ENCODE measurements around the gene LIMCH1. TPM values are rescaled to one million over a fixed set of nuclear protein-coding genes. Genes with fewer than 3 reads are reported as not detected.

LIMCH1 gene
- total RNA-seq, 1 experiment from 2014 or later, result 3.3 TPM

GRCh38 chr4:41505161-41505661 lies 32.7 kb upstream of the LIMCH1 start:
- Histone ChIP-seq H2BK12ac (ENCODE audit: insufficient read length, low read depth, low read length) (no peak overlapping the region), H3K18ac (ENCODE audit: insufficient read length, low read depth, low read length) (no peak overlapping the region), H3K79me2 (ENCODE audit: insufficient read depth, low read length) (no peaks in the 10 kb centered on the region), H3K56ac (ENCODE audit: insufficient read length, low read depth, low read length) (no peak overlapping the region), H3K23me2 (ENCODE audit: insufficient read length, low read depth, low read length, poor library complexity, severe bottlenecking) (no peaks in the 10 kb centered on the region), H4K20me1 (ENCODE audit: control insufficient read depth, insufficient read depth, insufficient read length) (no peaks in the 10 kb centered on the region), H4K8ac (replicated peaks; ENCODE audit: insufficient read length, low read depth, low read length) (no peak overlapping the region), H2BK20ac (ENCODE audit: low read depth, low read length, poor library complexity, severe bottlenecking) (no peak overlapping the region), H3K4me1 (ENCODE audit: insufficient read depth, low read length) (peaks cover 3% of the 10 kb centered on the region; the same call in 1 of the 2 replicates), H3K9ac (ENCODE audit: extremely low read depth, insufficient read length, low read length) (no peak overlapping the region), H2BK15ac (ENCODE audit: low read depth, low read length) (no peak overlapping the region), H3K4ac (ENCODE audit: low read depth, low read length) (no peak overlapping the region), H3K14ac (ENCODE audit: insufficient read depth, low read length) (no peak overlapping the region), H3K79me1 (ENCODE audit: insufficient read depth, low read depth, low read length, poor library complexity, severe bottlenecking) (no peaks in the 10 kb centered on the region), H3K9me3 (ENCODE audit: control insufficient read depth, low read depth, low read length) (no peaks in the 10 kb centered on the region), H3K27me3 (ENCODE audit: insufficient read depth, low read length) (no peaks in the 10 kb centered on the region), H2BK120ac (ENCODE audit: low read depth, low read length, poor library complexity, severe bottlenecking) (no peak overlapping the region), H3K4me2 (ENCODE audit: insufficient read depth, insufficient read length, low read length) (no peak overlapping the region), H2AK5ac (ENCODE audit: insufficient read length, low read length) (no peak overlapping the region), H2AFZ (ENCODE audit: low read length) (no peak overlapping the region), H3T11ph (ENCODE audit: low read length) (no peak overlapping the region), H3K23ac (ENCODE audit: insufficient read length, low read depth, low read length) (no peak overlapping the region), H3K27ac (ENCODE audit: insufficient read length, low read depth, low read length) (no peak overlapping the region), H4K5ac (ENCODE audit: insufficient read length, low read depth, low read length) (no peak overlapping the region), H4K91ac (ENCODE audit: insufficient read length, low read depth, low read length) (no peak overlapping the region), H2BK5ac (ENCODE audit: insufficient read length, low read length) (no peak overlapping the region)
- no peak for DNase-seq
- peaks cover 1% of the 10 kb centered on the region; the same call in 1 of the 2 replicates for H3K27me3 Mint-ChIP-seq (ENCODE audit: low read depth)
- peaks cover 0 to 11% (median 0%) of the 10 kb centered on the region in 3 experiments; a peak in 3 of 7 replicates for H3K36me3 Mint-ChIP-seq (ENCODE audit: insufficient read depth in 1 of 3, low read depth in 3 of 3)
- TF ChIP-seq CTCF (conservative IDR thresholded peaks at IDR 0.05), result no peak
- no peak overlapping the region for H3K27ac Mint-ChIP-seq
- peaks cover 3 to 5% of the 10 kb centered on the region in 2 experiments; a peak in 4 of 5 replicates for H3K9me3 Mint-ChIP-seq
- WGBS (ENCODE audit: extremely low coverage, insufficient read length, low lambda C conversion rate), result no CpG with 5 or more reads among the region's 2 CpGs
- H3K4me3 Mint-ChIP-seq, result no peak overlapping the region
- H3K4me1 Mint-ChIP-seq, result peaks cover 17 to 20% of the 10 kb centered on the region in 2 experiments
